Activated B cell treated with CpG ODN at 0.5 μM for 24 hours (primary cell): ENCODE measurements around the gene NUMBL. TPM values are rescaled to one million over a fixed set of nuclear protein-coding genes. Genes with fewer than 3 reads are reported as not detected.

Source experiments
- ATAC-seq: fragments of 200-7000 bp; cut with Tn5 transposase; one replicate; pipeline ENCODE4 v1.10.0; 2021; ENCODE audit warnings: low read depth, mild to moderate bottlenecking, moderate library complexity
- CTCF ChIA-PET: fragments of 350-600 bp; sonication (Branson Sonifier 250); formaldehyde crosslinking; loops from one replicate; lab custom pipeline; 2021; ENCODE audit warnings: antibody characterized with exemption; lab: Charles Lee
- POLR2A ChIA-PET: fragments of 350-600 bp; sonication (Branson Sonifier 250); formaldehyde crosslinking; loops from one replicate; lab custom pipeline; 2021; ENCODE audit warnings: antibody characterized with exemption; lab: Charles Lee
- DNase-seq: peaks from one replicate; pipeline ENCODE4 v3.0.0; 2022
- H3K27ac Mint-ChIP-seq: one replicate; pipeline ENCODE4 v1.8.0; 2020; ENCODE audit warnings: mixed read lengths
- H3K27me3 Mint-ChIP-seq: one replicate; pipeline ENCODE4 v1.8.0; 2021; ENCODE audit warnings: mixed read lengths
- H3K36me3 Mint-ChIP-seq: one replicate; pipeline ENCODE4 v1.8.0; 2021; ENCODE audit warnings: low read depth, mixed read lengths
- H3K4me1 Mint-ChIP-seq: one replicate; pipeline ENCODE4 v1.8.0; 2021; ENCODE audit warnings: mixed read lengths
- H3K4me3 Mint-ChIP-seq: one replicate; pipeline ENCODE4 v1.8.0; 2020; ENCODE audit warnings: mild to moderate bottlenecking, mixed read lengths
- H3K9me3 Mint-ChIP-seq: one replicate; pipeline ENCODE4 v1.8.0; 2020; ENCODE audit warnings: mixed read lengths
- CTCF ChIP-seq: fragments of 200-600 bp; IDR thresholded peaks from one replicate; pipeline ENCODE4 v1.8.0; 2022; ENCODE audit warnings: antibody characterized with exemption, mild to moderate bottlenecking
- intact Hi-C: fragments of 100-400 bp; cut with micrococcal nuclease; formaldehyde crosslinking; loops from one replicate; pipeline ENCODE4 v1.15.1; 2024
- total RNA-seq: library from RNA; stranded (reverse); gene quantifications from 2 replicates; pipeline ENCODE4 v1.2.3, GENCODE V29; 2022

Gene NUMBL
- total RNA-seq, 1 donor from 2014 or later = 11.8 TPM

- peak; percentile 49 for ATAC-seq
- H3K4me3 Mint-ChIP-seq = no peak overlapping the region
- intact Hi-C loops = no loop called here
- no peak overlapping the region for H3K27ac Mint-ChIP-seq
- DNase-seq = peak; percentile 54
- ChIA-PET CTCF (interaction anchor here (1.8 kb wide), 1 partner anchor 24 kb away, joined by 6 read pairs; no protein-coding TSS in a partner anchor), POLR2A (interaction anchor here (0.6 to 1.3 kb wide), 6 partner anchors 24 to 498 kb away, joined by 3 to 6 read pairs (median 3); partner anchors contain the start of genes COQ8B, ITPKC and RAB4B)
- TF ChIP-seq CTCF = no peak
- no peaks in the 10 kb centered on the region for H3K27me3 Mint-ChIP-seq
- H3K36me3 Mint-ChIP-seq = peaks cover 11% of the 10 kb centered on the region
- H3K9me3 Mint-ChIP-seq = no peaks in the 10 kb centered on the region
- peaks cover 16% of the 10 kb centered on the region for H3K4me1 Mint-ChIP-seq
Measured at GRCh38 chr19:40687525-40688016, 2.9 kb downstream of the NUMBL start.

- peaks cover 8% of the 10 kb centered on the region for H3K36me3 Mint-ChIP-seq
- intact Hi-C loops = no loop called here
- no peak overlapping the region for H3K27ac Mint-ChIP-seq
- ChIA-PET POLR2A (interaction anchor here (0.6 to 1.2 kb wide), 5 partner anchors 24 to 498 kb away, joined by 3 to 6 read pairs (median 3); partner anchors contain the start of genes COQ8B, ITPKC and RAB4B), CTCF (interaction anchor here (0.6 to 1.8 kb wide), 2 partner anchors 24 to 94 kb away, joined by 4 to 6 read pairs; no protein-coding TSS in a partner anchor)
- H3K9me3 Mint-ChIP-seq = no peaks in the 10 kb centered on the region
- H3K27me3 Mint-ChIP-seq = no peaks in the 10 kb centered on the region
- TF ChIP-seq CTCF = no peak
- ATAC-seq (peak; percentile 8), DNase-seq (no peak)
- no peak overlapping the region for H3K4me3 Mint-ChIP-seq
- peaks cover 16% of the 10 kb centered on the region for H3K4me1 Mint-ChIP-seq
Measured at GRCh38 chr19:40686882-40687524, 3.4 kb downstream of the NUMBL start.

GRCh38 chr19:40685563-40685962 is 4.9 kb downstream of the NUMBL start:
- intact Hi-C loops = no loop called here
- Mint-ChIP-seq H3K4me1 (peaks cover 6% of the 10 kb centered on the region), H3K27me3 (no peaks in the 10 kb centered on the region), H3K36me3 (peaks cover 15% of the 10 kb centered on the region), H3K27ac (no peak overlapping the region), H3K9me3 (no peaks in the 10 kb centered on the region), H3K4me3 (no peak overlapping the region)
- no peak for TF ChIP-seq CTCF
- ATAC-seq (no peak), DNase-seq (no peak)
- POLR2A ChIA-PET = no interaction called here
- CTCF ChIA-PET = no interaction called here

GRCh38 chr19:40685016-40685526 is 5.4 kb downstream of the NUMBL start:
- no peak overlapping the region for H3K27ac Mint-ChIP-seq
- no peak for TF ChIP-seq CTCF
- CTCF ChIA-PET = no interaction called here
- H3K36me3 Mint-ChIP-seq = peaks cover 17% of the 10 kb centered on the region
- H3K9me3 Mint-ChIP-seq = no peaks in the 10 kb centered on the region
- no peak overlapping the region for H3K4me3 Mint-ChIP-seq
- peaks cover 6% of the 10 kb centered on the region for H3K4me1 Mint-ChIP-seq
- ATAC-seq (no peak), DNase-seq (no peak)
- intact Hi-C loops = no loop called here
- POLR2A ChIA-PET = no interaction called here
- no peaks in the 10 kb centered on the region for H3K27me3 Mint-ChIP-seq

- ATAC-seq (no peak), DNase-seq (no peak)
- ChIA-PET POLR2A (no interaction called here), CTCF (no interaction called here)
- no peaks in the 10 kb centered on the region for H3K27me3 Mint-ChIP-seq
- peaks cover 20% of the 10 kb centered on the region for H3K36me3 Mint-ChIP-seq
- no peaks in the 10 kb centered on the region for H3K9me3 Mint-ChIP-seq
- no peak for TF ChIP-seq CTCF
- H3K27ac Mint-ChIP-seq = no peak overlapping the region
- intact Hi-C loops = loop anchor here (5.0 kb wide), 1 partner anchor 33 kb away; the partner anchor contains the start of genes COQ8B and ITPKC
- H3K4me3 Mint-ChIP-seq = no peak overlapping the region
- peaks cover 3% of the 10 kb centered on the region for H3K4me1 Mint-ChIP-seq
Measured at GRCh38 chr19:40684280-40684679, 6.2 kb downstream of the NUMBL start.
